Natural killer cell treated with Interleukin-12 subunit alpha and Interleukin-12 subunit beta and Interleukin-15 and Interleukin-18, amount 100 ng/mL, for 72 hours (primary cell): Measurements from ENCODE around the gene PCNX1. TPM values are rescaled to one million over a fixed set of nuclear protein-coding genes. Genes with fewer than 3 reads are reported as not detected.

Source experiments
- ATAC-seq, 2 donors: fragments of 150-1000 bp; cut with Tn5 transposase in 1 of 2; sonication (Bioruptor Pico), chemical (Tn5 transposase) in 1 of 2; 2 replicates each; pipeline ENCODE4 v1.10.0; 2021
- DNase-seq: peaks from one replicate; pipeline ENCODE4 v3.0.0; 2022; ENCODE audit warnings: low spot score
- H3K27ac Mint-ChIP-seq, 2 donors: 1 replicate in 1 of 2; 2 replicates in 1 of 2; pipeline ENCODE4 v1.8.0; 2022; ENCODE audit warnings: mixed read lengths in 2 of 2, mild to moderate bottlenecking in 1 of 2, moderate library complexity in 1 of 2
- H3K27me3 Mint-ChIP-seq, 2 donors: 1 replicate in 1 of 2; 2 replicates in 1 of 2; pipeline ENCODE4 v1.8.0; 2022; ENCODE audit warnings: mixed read lengths in 2 of 2
- H3K36me3 Mint-ChIP-seq: one replicate; pipeline ENCODE4 v1.8.0; 2022; ENCODE audit warnings: mixed read lengths
- H3K4me1 Mint-ChIP-seq, 2 donors: 1 replicate in 1 of 2; 2 replicates in 1 of 2; pipeline ENCODE4 v1.8.0; 2022; ENCODE audit warnings: low read depth in 2 of 2, mixed read lengths in 2 of 2, mild to moderate bottlenecking in 1 of 2
- H3K4me3 Mint-ChIP-seq: one replicate; pipeline ENCODE4 v1.8.0; 2022; ENCODE audit warnings: mixed read lengths
- H3K9me3 Mint-ChIP-seq: 2 replicates; pipeline ENCODE4 v1.8.0; 2022; ENCODE audit warnings: mixed read lengths
- total RNA-seq, 2 donors: library from RNA; stranded (reverse); gene quantifications; one replicate each; pipeline ENCODE4 v1.2.3, GENCODE V29; 2022

PCNX1 gene
- total RNA-seq, 2 donors from 2014 or later: 81.7 to 156 TPM

- Mint-ChIP-seq H3K27me3 (no peaks in the 10 kb centered on the region), H3K4me1 (peaks cover 42 to 62% of the 10 kb centered on the region in 2 donors), H3K36me3 (no peaks in the 10 kb centered on the region), H3K4me3 (peak overlapping the region; percentile 91), H3K27ac (peak overlapping the region; percentile 79 to 95), H3K9me3 (no peaks in the 10 kb centered on the region)
- DNase-seq (no peak), ATAC-seq (no peak)
Observed at GRCh38 chr14:70909733-70910614, 2.7 kb downstream of the PCNX1 start.

GRCh38 chr14:70915415-70915814, 8.2 kb downstream of the PCNX1 start:
- peaks cover 54 to 80% of the 10 kb centered on the region in 2 donors for H3K4me1 Mint-ChIP-seq
- ATAC-seq: no peak
- no peak for DNase-seq
- H3K36me3 Mint-ChIP-seq: peaks cover 11% of the 10 kb centered on the region
- H3K27ac Mint-ChIP-seq: peak overlapping the region in 1 of 2 donors; percentile 31
- H3K4me3 Mint-ChIP-seq: peak overlapping the region; percentile 26
- H3K9me3 Mint-ChIP-seq: no peaks in the 10 kb centered on the region
- no peaks in the 10 kb centered on the region for H3K27me3 Mint-ChIP-seq

- H3K36me3 Mint-ChIP-seq: peaks cover 11% of the 10 kb centered on the region
- H3K27me3 Mint-ChIP-seq: no peaks in the 10 kb centered on the region
- peaks cover 49 to 75% of the 10 kb centered on the region in 2 donors for H3K4me1 Mint-ChIP-seq
- ATAC-seq (no peak), DNase-seq (no peak)
- no peaks in the 10 kb centered on the region for H3K9me3 Mint-ChIP-seq
- H3K4me3 Mint-ChIP-seq: peak overlapping the region; percentile 26
- H3K27ac Mint-ChIP-seq: peak overlapping the region in 1 of 2 donors; percentile 31
Observed at GRCh38 chr14:70916300-70916699, 9.0 kb downstream of the PCNX1 start.

- Mint-ChIP-seq H3K36me3 (peaks cover 11% of the 10 kb centered on the region), H3K4me1 (peaks cover 49 to 75% of the 10 kb centered on the region in 2 donors), H3K27ac (peak overlapping the region; percentile 56 to 75), H3K4me3 (peak overlapping the region; percentile 5), H3K27me3 (no peaks in the 10 kb centered on the region), H3K9me3 (no peaks in the 10 kb centered on the region)
- ATAC-seq (no peak), DNase-seq (no peak)
Observed at GRCh38 chr14:70916799-70917198, 9.5 kb downstream of the PCNX1 start.

GRCh38 chr14:70917633-70918032, 10.4 kb downstream of the PCNX1 start:
- ATAC-seq: no peak
- no peak for DNase-seq
- Mint-ChIP-seq H3K4me3 (no peak overlapping the region), H3K4me1 (peaks cover 46 to 74% of the 10 kb centered on the region in 2 donors), H3K27me3 (no peaks in the 10 kb centered on the region), H3K27ac (peak overlapping the region; percentile 56 to 75), H3K9me3 (no peaks in the 10 kb centered on the region), H3K36me3 (peaks cover 11% of the 10 kb centered on the region)

- Mint-ChIP-seq H3K4me3 (peak overlapping the region; percentile 64), H3K9me3 (no peaks in the 10 kb centered on the region), H3K27ac (peak overlapping the region; percentile 70 to 75), H3K4me1 (peaks cover 48 to 76% of the 10 kb centered on the region in 2 donors), H3K36me3 (peaks cover 11% of the 10 kb centered on the region), H3K27me3 (no peaks in the 10 kb centered on the region)
- no peak for DNase-seq
- no peak for ATAC-seq
Observed at GRCh38 chr14:70919774-70920173, 12.5 kb downstream of the PCNX1 start.

- Mint-ChIP-seq H3K4me3 (peak overlapping the region; percentile 3), H3K4me1 (peaks cover 48 to 74% of the 10 kb centered on the region in 2 donors), H3K27me3 (no peaks in the 10 kb centered on the region), H3K36me3 (peaks cover 11% of the 10 kb centered on the region), H3K27ac (peak overlapping the region; percentile 70 to 75), H3K9me3 (no peaks in the 10 kb centered on the region)
- ATAC-seq: peak; percentile 43 to 82
- DNase-seq: no peak
Observed at GRCh38 chr14:70920608-70921007, 13.3 kb downstream of the PCNX1 start.

GRCh38 chr14:70921669-70922068, 14.4 kb downstream of the PCNX1 start:
- DNase-seq: no peak
- Mint-ChIP-seq H3K4me3 (no peak overlapping the region), H3K4me1 (peaks cover 51 to 75% of the 10 kb centered on the region in 2 donors), H3K27ac (no peak overlapping the region), H3K36me3 (peaks cover 5% of the 10 kb centered on the region), H3K27me3 (no peaks in the 10 kb centered on the region), H3K9me3 (no peaks in the 10 kb centered on the region)
- ATAC-seq: peak in 1 of 2 donors; percentile 43

GRCh38 chr14:70924521-70924920, 17.3 kb downstream of the PCNX1 start:
- no peak for DNase-seq
- no peaks in the 10 kb centered on the region for H3K36me3 Mint-ChIP-seq
- H3K9me3 Mint-ChIP-seq: no peaks in the 10 kb centered on the region
- ATAC-seq: no peak
- no peaks in the 10 kb centered on the region for H3K27me3 Mint-ChIP-seq
- peaks cover 40 to 65% of the 10 kb centered on the region in 2 donors for H3K4me1 Mint-ChIP-seq
- no peak overlapping the region for H3K27ac Mint-ChIP-seq
- H3K4me3 Mint-ChIP-seq: no peak overlapping the region

GRCh38 chr14:70926235-70926830, 19.1 kb downstream of the PCNX1 start:
- peak overlapping the region; percentile 24 to 53 for H3K27ac Mint-ChIP-seq
- peak; percentile 80 to 81 for ATAC-seq

GRCh38 chr14:70931008-70931407, 23.7 kb downstream of the PCNX1 start:
- Mint-ChIP-seq H3K4me1 (peaks cover 50 to 58% of the 10 kb centered on the region in 2 donors), H3K9me3 (no peaks in the 10 kb centered on the region), H3K4me3 (no peak overlapping the region), H3K36me3 (no peaks in the 10 kb centered on the region), H3K27ac (no peak overlapping the region), H3K27me3 (no peaks in the 10 kb centered on the region)
- DNase-seq: no peak
- ATAC-seq: no peak

More at GRCh38 chr14:70926235-70926830, 19.1 kb downstream of the PCNX1 start:
- no peak for DNase-seq
- no peaks in the 10 kb centered on the region for H3K27me3 Mint-ChIP-seq
- peaks cover 39 to 58% of the 10 kb centered on the region in 2 donors for H3K4me1 Mint-ChIP-seq
- H3K36me3 Mint-ChIP-seq: no peaks in the 10 kb centered on the region
- peak overlapping the region; percentile 55 for H3K4me3 Mint-ChIP-seq
- no peaks in the 10 kb centered on the region for H3K9me3 Mint-ChIP-seq

- Mint-ChIP-seq H3K27ac (peak overlapping the region; percentile 73 to 80), H3K4me1 (peaks cover 56 to 64% of the 10 kb centered on the region in 2 donors), H3K4me3 (peak overlapping the region; percentile 73), H3K36me3 (peaks cover 3% of the 10 kb centered on the region), H3K27me3 (no peaks in the 10 kb centered on the region), H3K9me3 (no peaks in the 10 kb centered on the region)
- ATAC-seq (no peak), DNase-seq (no peak)
Observed at GRCh38 chr14:70934084-70934483, 26.8 kb downstream of the PCNX1 start.

GRCh38 chr14:70934502-70935134, 27.4 kb downstream of the PCNX1 start:
- DNase-seq (no peak), ATAC-seq (peak; percentile 72 to 73)
- Mint-ChIP-seq H3K27me3 (no peaks in the 10 kb centered on the region), H3K4me1 (peaks cover 57 to 65% of the 10 kb centered on the region in 2 donors), H3K27ac (peak overlapping the region; percentile 73 to 80), H3K9me3 (no peaks in the 10 kb centered on the region), H3K4me3 (peak overlapping the region; percentile 73), H3K36me3 (peaks cover 6% of the 10 kb centered on the region)
